GM12873 (cell line): Measurements from ENCODE around the gene TSPAN9.
A peak's percentile ranks its signal among the peaks of the same experiment; 100 is the strongest.

Experiments
- TF ChIP-seq, protein P1 (sequence below): IDR thresholded peaks from 2 replicates; pipeline ENCODE4 v1.5.1; 2012; ENCODE audit warnings: low read depth, mild to moderate bottlenecking, moderate library complexity, low read length, control low read depth; ENCODE audit not compliant: insufficient read depth; ENCODE audit errors: missing control alignments

The TSPAN9 gene

DNA sequence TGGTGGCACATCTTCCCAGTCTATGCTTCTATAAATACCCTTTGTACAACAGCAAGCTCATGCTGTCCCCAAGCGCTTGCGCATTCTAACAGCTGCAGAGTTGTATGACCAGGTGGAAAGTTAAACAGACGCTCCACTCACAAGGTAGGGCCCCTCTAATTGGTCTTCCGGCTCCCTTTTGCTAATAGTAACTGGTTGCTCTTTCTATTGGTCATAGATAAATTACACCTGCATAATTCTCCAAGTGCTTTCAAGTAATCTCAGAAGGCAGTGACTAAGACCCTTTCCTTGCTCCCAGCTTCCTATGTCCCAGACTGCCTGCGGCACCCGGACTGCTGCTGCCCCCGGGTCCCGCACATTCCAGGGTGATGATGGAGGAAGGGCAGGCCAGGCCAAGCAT is 6.1 kb upstream of the TSPAN9 start:
- TF ChIP-seq, protein P1, sequence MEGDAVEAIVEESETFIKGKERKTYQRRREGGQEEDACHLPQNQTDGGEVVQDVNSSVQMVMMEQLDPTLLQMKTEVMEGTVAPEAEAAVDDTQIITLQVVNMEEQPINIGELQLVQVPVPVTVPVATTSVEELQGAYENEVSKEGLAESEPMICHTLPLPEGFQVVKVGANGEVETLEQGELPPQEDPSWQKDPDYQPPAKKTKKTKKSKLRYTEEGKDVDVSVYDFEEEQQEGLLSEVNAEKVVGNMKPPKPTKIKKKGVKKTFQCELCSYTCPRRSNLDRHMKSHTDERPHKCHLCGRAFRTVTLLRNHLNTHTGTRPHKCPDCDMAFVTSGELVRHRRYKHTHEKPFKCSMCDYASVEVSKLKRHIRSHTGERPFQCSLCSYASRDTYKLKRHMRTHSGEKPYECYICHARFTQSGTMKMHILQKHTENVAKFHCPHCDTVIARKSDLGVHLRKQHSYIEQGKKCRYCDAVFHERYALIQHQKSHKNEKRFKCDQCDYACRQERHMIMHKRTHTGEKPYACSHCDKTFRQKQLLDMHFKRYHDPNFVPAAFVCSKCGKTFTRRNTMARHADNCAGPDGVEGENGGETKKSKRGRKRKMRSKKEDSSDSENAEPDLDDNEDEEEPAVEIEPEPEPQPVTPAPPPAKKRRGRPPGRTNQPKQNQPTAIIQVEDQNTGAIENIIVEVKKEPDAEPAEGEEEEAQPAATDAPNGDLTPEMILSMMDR = no peak

DNA sequence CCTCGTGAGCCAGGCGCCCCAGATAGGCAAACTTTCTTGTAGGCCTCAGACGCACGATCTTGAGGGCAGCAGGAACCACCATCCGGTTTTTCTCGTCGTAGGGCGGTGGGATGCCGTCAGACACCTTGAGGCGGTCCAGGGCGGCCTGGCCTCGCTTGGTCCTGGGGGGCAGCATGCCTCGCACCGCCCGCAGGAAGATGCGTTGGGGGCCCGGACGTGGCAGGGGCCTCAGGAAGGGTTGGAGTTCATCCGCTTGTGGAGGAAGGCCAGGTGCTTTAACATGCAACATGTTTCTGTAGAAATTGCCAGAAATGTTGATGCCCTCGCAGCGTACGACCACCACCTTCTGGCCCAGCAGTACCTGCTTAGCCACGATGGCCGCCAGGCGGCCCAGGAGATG is 5.5 kb upstream of the TSPAN9 start:
- TF ChIP-seq, protein P1 = no peak

DNA sequence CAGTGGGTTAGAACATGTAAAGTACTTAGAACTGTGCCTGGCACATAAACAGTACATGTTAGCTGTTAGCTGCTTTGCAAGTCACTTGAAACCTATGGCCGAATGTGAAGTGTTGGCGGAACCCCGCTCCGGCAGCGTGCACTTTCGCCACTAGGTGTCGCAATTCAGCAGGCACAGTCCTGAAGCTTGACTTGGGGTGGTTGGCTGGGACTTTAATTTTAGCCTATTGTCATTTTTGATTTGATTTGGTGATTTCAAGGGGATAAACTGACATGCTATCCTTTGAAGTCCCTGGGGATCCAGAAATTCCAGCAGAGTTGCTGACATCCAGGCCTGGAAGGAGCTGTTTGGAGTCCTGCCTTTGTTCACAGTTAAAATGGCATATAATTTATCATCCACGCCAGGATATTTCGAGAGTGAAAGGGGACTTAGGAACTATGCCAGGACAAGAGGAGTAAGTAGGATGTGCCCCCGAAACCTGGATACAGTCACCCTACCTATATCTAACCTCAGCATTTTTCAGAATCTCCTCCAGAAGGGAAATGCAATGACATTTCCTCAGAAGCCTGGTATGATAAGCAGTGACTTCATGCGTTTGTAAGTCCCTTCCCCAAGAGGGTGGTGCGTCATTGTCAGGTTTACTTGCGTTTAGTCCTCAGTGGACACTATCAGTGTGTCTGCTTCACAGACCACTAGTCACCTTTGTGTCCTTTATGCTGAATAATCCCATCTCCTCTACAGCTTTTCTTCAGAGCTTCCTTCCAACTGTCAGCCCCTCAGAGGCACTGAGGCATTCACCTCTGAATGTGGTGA is 3.5 kb upstream of the TSPAN9 start:
- TF ChIP-seq, protein P1 = peak; percentile 98

DNA sequence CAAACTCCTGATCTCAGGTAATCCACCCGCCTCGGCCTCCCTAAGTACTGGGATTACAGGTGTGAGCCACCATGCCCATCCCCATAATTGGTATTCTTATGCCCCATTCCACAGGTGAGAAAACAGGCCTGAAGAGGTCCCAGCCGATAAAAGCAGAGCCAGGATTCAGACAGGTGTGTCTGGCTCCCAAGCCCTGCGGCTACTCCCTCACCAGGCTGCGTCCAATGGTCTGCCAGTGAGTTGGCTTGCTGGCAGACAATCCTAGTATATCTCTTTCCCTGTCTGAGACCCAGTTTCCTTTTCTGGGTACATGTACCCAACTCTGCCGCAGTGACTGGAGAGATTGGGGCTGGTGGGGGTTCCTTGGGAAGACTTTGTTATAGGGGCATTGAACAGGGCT is 1.9 kb upstream of the TSPAN9 start:
- TF ChIP-seq, protein P1 = no peak

DNA sequence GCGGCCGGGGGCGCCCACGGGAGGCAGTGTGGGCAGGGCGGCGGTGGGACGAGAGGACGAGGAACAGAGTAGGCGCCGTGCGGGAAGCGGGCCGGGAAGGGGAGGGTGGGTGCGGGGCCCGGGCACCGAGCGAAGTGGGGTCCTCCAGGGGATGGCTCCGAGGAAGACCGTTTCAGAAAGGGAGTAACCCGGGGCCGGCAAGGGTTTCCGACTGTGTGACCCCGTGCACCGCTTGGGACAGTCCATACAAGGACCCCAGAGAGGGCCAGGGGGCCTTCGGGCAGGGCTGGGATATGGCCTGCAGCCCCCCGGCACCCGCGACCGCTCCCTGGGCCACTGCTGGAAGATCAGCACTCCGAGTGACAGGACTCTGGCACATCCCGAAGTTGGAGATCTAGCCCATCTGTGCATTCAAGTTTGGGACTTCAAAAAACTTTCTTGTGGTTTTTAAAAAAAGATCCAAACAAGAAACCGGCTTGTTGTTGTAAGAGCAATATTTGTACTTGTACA is 448 bp downstream of the TSPAN9 start:
- TF ChIP-seq, protein P1 = no peak

DNA sequence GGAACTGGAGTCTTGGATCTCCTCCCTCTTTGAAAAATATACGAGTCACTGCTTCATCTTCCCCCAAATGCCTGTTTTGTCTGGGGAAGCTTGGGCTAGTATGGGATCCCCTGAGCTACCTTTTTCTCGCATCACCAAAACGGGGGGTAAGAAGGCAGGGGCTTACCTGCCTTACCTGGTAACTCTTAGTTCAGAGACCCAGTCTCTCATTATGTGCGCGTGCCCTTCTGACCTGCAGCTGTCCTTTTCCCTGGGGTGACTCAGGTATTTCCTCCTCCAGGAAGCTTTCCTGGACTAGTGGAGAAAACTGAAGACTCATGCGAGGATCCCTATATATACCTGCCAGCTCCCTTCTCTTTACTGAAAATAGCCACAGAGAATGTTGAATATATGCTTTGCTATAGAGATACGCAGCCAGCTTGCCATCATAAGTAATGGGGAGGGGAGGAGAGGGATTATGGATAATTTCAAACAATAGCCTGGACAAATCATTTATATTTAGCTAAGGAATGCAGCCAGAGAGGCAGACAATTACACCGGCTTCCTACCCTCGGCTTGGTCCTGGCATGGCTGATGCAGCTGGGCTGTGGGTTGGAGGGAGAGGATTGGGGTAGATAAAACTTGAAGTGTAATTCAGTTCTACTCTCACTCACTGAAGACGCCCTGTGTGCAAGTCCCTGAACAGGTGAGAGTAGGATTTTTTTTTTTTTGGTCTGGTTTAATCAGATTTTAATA is 1.1 kb downstream of the TSPAN9 start:
- TF ChIP-seq, protein P1 = no peak

DNA sequence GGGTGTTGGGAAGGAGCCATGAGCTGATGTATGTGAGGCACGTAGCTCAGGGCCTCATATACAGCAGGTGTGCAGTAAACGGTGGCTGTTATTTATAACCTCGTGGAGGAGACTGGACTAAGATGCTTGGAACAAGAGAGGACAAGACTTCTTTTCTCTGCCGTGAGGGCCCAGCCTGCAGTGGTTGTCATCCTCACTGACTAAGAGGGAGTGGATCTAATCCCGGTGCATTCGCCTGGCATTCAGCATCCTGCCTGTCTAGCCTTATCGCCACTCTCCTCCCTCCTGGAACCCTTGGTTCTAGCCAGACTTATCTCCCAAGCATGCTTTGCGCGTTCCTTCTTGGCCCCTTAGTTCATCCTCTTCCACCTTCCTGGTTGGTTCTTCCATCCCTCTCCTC is 3.9 kb downstream of the TSPAN9 start:
- TF ChIP-seq, protein P1 = no peak
